Activated CD8-positive, alpha-beta T cell treated with anti-CD3 and anti-CD28 coated beads for 36 hours (primary cell): ENCODE measurements around the gene ALPP. TPM values are rescaled to one million over a fixed set of nuclear protein-coding genes. Genes with fewer than 3 reads are reported as not detected.
"Not testable (repeated sequence)": the region's sequence is repeated elsewhere in the genome, so short reads cannot be mapped to it uniquely, and the experiment has no call there.

Experiments
- ATAC-seq: fragments of 200-7000 bp; cut with Tn5 transposase; one replicate; pipeline ENCODE4 v1.10.0; 2021; ENCODE audit warnings: mild to moderate bottlenecking, moderate library complexity
- CTCF ChIA-PET: fragments of 350-600 bp; sonication (Branson Sonifier 250); formaldehyde crosslinking; loops from one replicate; lab custom pipeline; 2021; ENCODE audit warnings: antibody characterized with exemption; lab: Charles Lee
- POLR2A ChIA-PET: fragments of 350-600 bp; sonication (Branson Sonifier 250); formaldehyde crosslinking; loops from one replicate; lab custom pipeline; 2021; ENCODE audit warnings: antibody characterized with exemption; lab: Charles Lee
- DNase-seq: peaks from one replicate; pipeline ENCODE4 v3.0.0-alpha.2; 2020
- H3K27ac Mint-ChIP-seq: one replicate; pipeline ENCODE4 v1.8.0; 2021; ENCODE audit warnings: mild to moderate bottlenecking, mixed read lengths
- H3K27me3 Mint-ChIP-seq: one replicate; pipeline ENCODE4 v1.8.0; 2021; ENCODE audit warnings: mixed read lengths
- H3K36me3 Mint-ChIP-seq: one replicate; pipeline ENCODE4 v1.8.0; 2021; ENCODE audit warnings: low read depth, mixed read lengths
- H3K4me1 Mint-ChIP-seq: one replicate; pipeline ENCODE4 v1.8.0; 2021; ENCODE audit warnings: low read depth, mixed read lengths
- H3K4me3 Mint-ChIP-seq: one replicate; pipeline ENCODE4 v1.8.0; 2021; ENCODE audit warnings: mild to moderate bottlenecking, moderate library complexity, mixed read lengths
- H3K9me3 Mint-ChIP-seq: one replicate; pipeline ENCODE4 v1.8.0; 2021; ENCODE audit warnings: mixed read lengths
- intact Hi-C: fragments of 100-400 bp; cut with micrococcal nuclease; formaldehyde crosslinking; loops from one replicate; pipeline ENCODE4 v1.10.0; 2022
- total RNA-seq, 2 experiments: library from RNA; stranded (reverse); gene quantifications; one replicate each; pipeline ENCODE4 v1.2.3, GENCODE V29; 2021
- TF ChIP-seq, protein P1 (sequence below): fragments of 200-600 bp; IDR thresholded peaks from one replicate; pipeline ENCODE4 v1.8.0; 2022; ENCODE audit warnings: antibody characterized with exemption, mild to moderate bottlenecking

The ALPP gene
- total RNA-seq, 2 experiments from 2014 or later: not detected

GRCh38 chr2:232393556-232393955, 15.0 kb downstream of the ALPP start:
- H3K9me3 Mint-ChIP-seq: no peaks in the 10 kb centered on the region
- no peaks in the 10 kb centered on the region for H3K36me3 Mint-ChIP-seq
- ChIA-PET POLR2A (no interaction called here), CTCF (no interaction called here)
- no peak overlapping the region for H3K27ac Mint-ChIP-seq
- intact Hi-C loops: no loop called here
- H3K4me1 Mint-ChIP-seq: no peaks in the 10 kb centered on the region
- H3K27me3 Mint-ChIP-seq: peaks cover 17% of the 10 kb centered on the region
- ATAC-seq: no peak
- no peak for DNase-seq
- TF ChIP-seq, protein P1, sequence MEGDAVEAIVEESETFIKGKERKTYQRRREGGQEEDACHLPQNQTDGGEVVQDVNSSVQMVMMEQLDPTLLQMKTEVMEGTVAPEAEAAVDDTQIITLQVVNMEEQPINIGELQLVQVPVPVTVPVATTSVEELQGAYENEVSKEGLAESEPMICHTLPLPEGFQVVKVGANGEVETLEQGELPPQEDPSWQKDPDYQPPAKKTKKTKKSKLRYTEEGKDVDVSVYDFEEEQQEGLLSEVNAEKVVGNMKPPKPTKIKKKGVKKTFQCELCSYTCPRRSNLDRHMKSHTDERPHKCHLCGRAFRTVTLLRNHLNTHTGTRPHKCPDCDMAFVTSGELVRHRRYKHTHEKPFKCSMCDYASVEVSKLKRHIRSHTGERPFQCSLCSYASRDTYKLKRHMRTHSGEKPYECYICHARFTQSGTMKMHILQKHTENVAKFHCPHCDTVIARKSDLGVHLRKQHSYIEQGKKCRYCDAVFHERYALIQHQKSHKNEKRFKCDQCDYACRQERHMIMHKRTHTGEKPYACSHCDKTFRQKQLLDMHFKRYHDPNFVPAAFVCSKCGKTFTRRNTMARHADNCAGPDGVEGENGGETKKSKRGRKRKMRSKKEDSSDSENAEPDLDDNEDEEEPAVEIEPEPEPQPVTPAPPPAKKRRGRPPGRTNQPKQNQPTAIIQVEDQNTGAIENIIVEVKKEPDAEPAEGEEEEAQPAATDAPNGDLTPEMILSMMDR: no peak
- H3K4me3 Mint-ChIP-seq: no peak overlapping the region

DNA sequence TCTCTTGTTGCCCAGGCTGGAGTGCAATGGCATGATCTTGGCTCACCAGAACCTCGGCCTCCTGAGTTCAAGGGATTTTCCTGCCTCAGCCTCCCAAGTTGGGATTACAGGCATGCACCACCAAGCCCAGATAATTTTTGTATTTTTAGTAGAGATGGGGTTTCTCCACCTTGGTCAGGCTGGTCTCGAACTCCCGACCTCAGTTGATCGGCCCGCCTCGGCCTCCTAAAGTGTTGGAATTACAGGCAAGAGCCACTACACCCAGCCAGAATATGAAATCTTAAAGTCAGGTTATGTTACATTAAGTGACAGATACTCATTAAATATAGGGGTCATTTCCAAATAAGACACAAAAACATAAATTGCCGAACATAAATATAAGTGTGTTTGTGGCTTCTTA, 15.9 kb downstream of the ALPP start:
- H3K27ac Mint-ChIP-seq, DNase-seq, H3K4me1 Mint-ChIP-seq, H3K36me3 Mint-ChIP-seq, intact Hi-C loops, POLR2A ChIA-PET, CTCF ChIA-PET, ATAC-seq, H3K9me3 Mint-ChIP-seq, H3K4me3 Mint-ChIP-seq: not testable (repeated sequence)
- peaks cover 16% of the 10 kb centered on the region for H3K27me3 Mint-ChIP-seq

GRCh38 chr2:232395586-232395985, 17.0 kb downstream of the ALPP start:
- H3K36me3 Mint-ChIP-seq: no peaks in the 10 kb centered on the region
- no peaks in the 10 kb centered on the region for H3K9me3 Mint-ChIP-seq
- no peak for ATAC-seq
- no peak for DNase-seq
- H3K4me3 Mint-ChIP-seq: no peak overlapping the region
- ChIA-PET POLR2A (no interaction called here), CTCF (no interaction called here)
- H3K27ac Mint-ChIP-seq: no peak overlapping the region
- intact Hi-C loops: no loop called here
- TF ChIP-seq, protein P1: no peak
- peaks cover 14% of the 10 kb centered on the region for H3K27me3 Mint-ChIP-seq
- H3K4me1 Mint-ChIP-seq: no peaks in the 10 kb centered on the region

DNA sequence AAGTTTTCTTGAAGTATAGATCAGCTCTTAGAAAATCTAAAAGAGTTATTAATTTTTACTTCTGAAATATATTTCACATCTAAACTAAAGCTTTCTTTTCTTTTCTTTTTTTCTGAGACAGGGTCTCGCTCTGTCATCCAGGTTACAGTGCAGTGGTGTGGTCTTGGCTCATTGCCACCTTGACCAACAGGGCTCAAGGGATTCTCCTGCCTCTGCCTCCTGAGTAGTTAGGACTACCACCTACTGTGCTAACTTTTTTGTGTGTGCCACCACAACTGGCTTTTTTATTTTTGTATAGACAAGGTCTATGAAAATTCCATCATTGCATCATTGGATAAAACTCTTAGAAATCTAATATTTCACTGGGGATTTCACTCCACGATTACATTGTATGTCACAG, 18.1 kb downstream of the ALPP start:
- no peaks in the 10 kb centered on the region for H3K4me1 Mint-ChIP-seq
- no peak overlapping the region for H3K4me3 Mint-ChIP-seq
- TF ChIP-seq, protein P1: no peak
- POLR2A ChIA-PET: no interaction called here
- H3K27me3 Mint-ChIP-seq: peaks cover 10% of the 10 kb centered on the region
- CTCF ChIA-PET: no interaction called here
- DNase-seq (no peak), ATAC-seq (no peak)
- intact Hi-C loops: no loop called here
- no peak overlapping the region for H3K27ac Mint-ChIP-seq
- H3K36me3 Mint-ChIP-seq: no peaks in the 10 kb centered on the region
- H3K9me3 Mint-ChIP-seq: no peaks in the 10 kb centered on the region

DNA sequence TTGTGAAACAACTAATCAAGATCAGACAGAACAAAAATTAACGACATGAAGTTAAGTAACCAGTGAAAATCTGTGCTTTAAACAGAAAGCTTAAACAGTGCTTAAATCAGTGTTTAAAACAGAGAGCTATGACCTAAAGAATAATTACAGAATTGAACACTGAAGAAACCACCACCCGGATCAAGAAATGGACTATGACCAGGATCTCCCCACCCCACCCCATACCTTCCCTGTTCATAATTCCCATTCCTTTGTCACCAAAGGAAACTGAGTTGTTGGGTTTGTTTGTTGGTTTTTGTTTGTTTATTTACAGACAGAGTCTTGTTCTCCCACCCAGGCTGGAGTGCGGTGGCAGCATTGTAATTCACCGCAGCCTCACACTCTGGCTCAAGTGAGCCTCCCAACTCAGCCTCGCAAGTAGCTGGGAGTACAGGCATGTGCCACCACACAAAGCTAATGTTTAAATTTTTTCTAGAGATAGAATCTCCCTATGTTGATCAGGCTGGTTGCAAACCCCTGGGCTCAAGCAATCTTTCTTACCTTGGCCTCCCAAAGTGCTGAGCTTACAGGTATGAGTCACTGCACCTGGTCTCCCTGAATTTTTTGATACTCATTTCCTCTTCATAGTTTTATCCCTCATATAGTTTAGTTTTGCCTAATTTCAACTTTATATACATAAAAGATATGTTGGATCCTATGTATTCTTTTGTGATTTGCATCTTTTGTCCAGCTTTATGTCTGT, 19.9 kb downstream of the ALPP start:
- ChIA-PET CTCF (interaction anchor here (1.3 kb wide), 1 partner anchor 40 kb away, joined by 3 read pairs; no protein-coding TSS in a partner anchor), POLR2A (interaction anchor here (1.2 kb wide), 1 partner anchor 11 kb away, joined by 3 read pairs; no protein-coding TSS in a partner anchor)
- Mint-ChIP-seq H3K27me3 (peaks cover 6% of the 10 kb centered on the region), H3K4me1 (no peaks in the 10 kb centered on the region), H3K27ac (no peak overlapping the region), H3K36me3 (no peaks in the 10 kb centered on the region), H3K9me3 (no peaks in the 10 kb centered on the region), H3K4me3 (no peak overlapping the region)
- intact Hi-C loops: no loop called here
- ATAC-seq (no peak), DNase-seq (no peak)
- TF ChIP-seq, protein P1: no peak
